Peyer's patch (tissue), 4 donors: ENCODE measurements around the gene FLOT1.

Experiments
- CTCF ChIP-seq, 6 experiments: fragments of 450-650 bp in 4 of 6; fragments of 200-600 bp in 2 of 6; sonication (generic) in 1 of 6; IDR thresholded peaks; one replicate each; pipeline ENCODE4 v1.5.1; 2017 to 2019; ENCODE audit warnings: antibody characterized with exemption in 6 of 6, mild to moderate bottlenecking in 3 of 6, moderate library complexity in 1 of 6
- POLR2A ChIP-seq, 2 donors: fragments of 450-650 bp; IDR thresholded peaks; one replicate each; pipeline ENCODE4 v1.5.1; 2017; ENCODE audit warnings: antibody characterized with exemption in 2 of 2, mild to moderate bottlenecking in 2 of 2, moderate library complexity in 2 of 2

GRCh38 chr6:30743099-30744053 is 889 bp upstream of the FLOT1 start:
- TF ChIP-seq CTCF (IDR thresholded peaks at IDR 0.05) (no peak), POLR2A (IDR thresholded peaks at IDR 0.05) (peak in 1 of 2 donors; percentile 12)
